Psoas muscle (tissue), 8 donors: Measurements from ENCODE around the gene LRPAP1. TPM values are rescaled to one million over a fixed set of nuclear protein-coding genes. Genes with fewer than 3 reads are reported as not detected.

Experiments used
- ATAC-seq, 4 donors: fragments of 200-7000 bp; cut with Tn5 transposase; one replicate each; pipeline ENCODE4 v1.9.1; 2020; ENCODE audit warnings: moderate library complexity in 3 of 4, mild to moderate bottlenecking in 2 of 4
- DNase-seq, 2 donors: peaks; one replicate each; pipeline ENCODE4 v3.0.0-alpha.2; 2020
- H3K27ac ChIP-seq: fragments of 200-600 bp; one replicate; pipeline ENCODE4 v1.8.0; 2022
- H3K27me3 ChIP-seq, 3 donors: fragments of 200-600 bp in 1 of 3; one replicate each; pipeline versions ENCODE4 v1.6.1 to v1.8.0; 2013 to 2022; ENCODE audit warnings: low read length in 2 of 3, mild to moderate bottlenecking in 2 of 3, moderate library complexity in 1 of 3; ENCODE audit not compliant: insufficient read depth in 3 of 3
- H3K36me3 ChIP-seq, 2 donors: fragments of 200-600 bp in 1 of 2; one replicate each; pipeline versions ENCODE4 v1.6.1 to v1.8.0; 2013 to 2022; ENCODE audit warnings: low read depth in 1 of 2, mild to moderate bottlenecking in 1 of 2, moderate library complexity in 1 of 2; ENCODE audit not compliant: insufficient read depth in 1 of 2
- H3K4me1 ChIP-seq: fragments of 200-600 bp; one replicate; pipeline ENCODE4 v1.8.0; 2022
- H3K4me3 ChIP-seq: fragments of 200-600 bp; one replicate; pipeline ENCODE4 v1.8.0; 2022; ENCODE audit warnings: mild to moderate bottlenecking
- H3K9me3 ChIP-seq: fragments of 200-600 bp; one replicate; pipeline ENCODE4 v1.8.0; 2022
- CTCF ChIP-seq: fragments of 200-600 bp; IDR thresholded peaks from one replicate; pipeline ENCODE4 v1.8.0; 2022; ENCODE audit warnings: antibody characterized with exemption
- WGBS, 3 donors: extraction: QIAGEN DNeasy Blood & Tissue Kit; methylation state at CpG; one replicate each; pipeline versions ENCODE4 v1.1.6 to v1.1.7; 2013; 5-methylcytosine and 5-hydroxymethylcytosine counted together
- intact Hi-C, 2 donors: fragments of 100-400 bp; cut with DNase I; formaldehyde crosslinking; loops; one replicate each; pipeline versions ENCODE4 v1.11.0 to v1.14.2; 2022
- polyA plus RNA-seq, 3 donors: library from polyadenylated mRNA; stranded (reverse); fragments of 200-250 nt; gene quantifications; one replicate each; pipeline ENCODE4 v1.2.3, GENCODE V29; 2013
- total RNA-seq, 4 donors: library from RNA; stranded (reverse); fragmentation: NEBNext Ultra II Directional in 2 of 4; extraction: Animal tissue kit (Norgen Biotek cat#: 25700) in 2 of 4; gene quantifications; one replicate each; pipeline versions ENCODE4 v1.2.1 to v1.2.4, GENCODE V29; 2021 to 2023
- donor health status: healthy with polysubstance abuse.
- donor health status: DM: no; HTN: no; CAD: no; lungs with moderate emphysema.
- donor health status: Bipolar disorder and iron deficiency.
- donor health status: healthy.
- donor health status: DM: yes; HTN: yes; CAD: no.
- donor health status: DM: no; HTN: no; CAD: no.
- donor health status: DM: no; HTN: no; CAD: no.
- donor health status: DM: yes; HTN: yes; CAD: no.

LRPAP1 gene
- total and polyA plus RNA-seq, 7 donors, result 73.7 to 123 (median 105) TPM

- Histone ChIP-seq H3K27ac (no peak overlapping the region), H3K4me3 (no peak overlapping the region), H3K4me1 (peaks cover 18% of the 10 kb centered on the region), H3K27me3 (no peaks in the 10 kb centered on the region), H3K9me3 (no peaks in the 10 kb centered on the region), H3K36me3 (peaks cover 0 to 60% of the 10 kb centered on the region in 2 donors)
- 94 to 98% (median 95%) methylated on average over 19 of the region's 19 CpGs for WGBS, 3 donors
- TF ChIP-seq CTCF, result no peak
- ATAC-seq, result no peak
- peak in 1 of 2 donors; percentile 44 for DNase-seq
- intact Hi-C loops, result loop anchor here in 1 of 2 donors (5.0 kb wide), 1 partner anchor 39 kb away; no protein-coding TSS in a partner anchor
Measured at GRCh38 chr4:3526456-3526855, 5.8 kb downstream of the LRPAP1 start.

GRCh38 chr4:3525532-3526430, 6.4 kb downstream of the LRPAP1 start:
- Histone ChIP-seq H3K9me3 (no peaks in the 10 kb centered on the region), H3K4me3 (no peak overlapping the region), H3K4me1 (peaks cover 11% of the 10 kb centered on the region), H3K27ac (no peak overlapping the region), H3K36me3 (peaks cover 0 to 66% of the 10 kb centered on the region in 2 donors), H3K27me3 (no peaks in the 10 kb centered on the region)
- TF ChIP-seq CTCF, result no peak
- intact Hi-C loops, result loop anchor here in 1 of 2 donors (5.0 kb wide), 1 partner anchor 38 kb away; no protein-coding TSS in a partner anchor
- WGBS, 3 donors, result 84 to 91% (median 90%) methylated on average over 33 of the region's 33 CpGs
- ATAC-seq, result no peak
- DNase-seq, result peak in 1 of 2 donors; percentile 23

GRCh38 chr4:3524920-3525319, 7.3 kb downstream of the LRPAP1 start:
- peaks cover 3% of the 10 kb centered on the region for H3K4me1 ChIP-seq
- intact Hi-C loops, result loop anchor here in 1 of 2 donors (5.0 kb wide), 1 partner anchor 38 kb away; no protein-coding TSS in a partner anchor
- peaks cover 0 to 75% of the 10 kb centered on the region in 2 donors for H3K36me3 ChIP-seq
- no peak overlapping the region for H3K27ac ChIP-seq
- 71 to 77% (median 72%) methylated on average over 19 of the region's 19 CpGs for WGBS, 3 donors
- ATAC-seq (no peak), DNase-seq (peak in 1 of 2 donors; percentile 38)
- H3K27me3 ChIP-seq, result no peaks in the 10 kb centered on the region
- H3K4me3 ChIP-seq, result no peak overlapping the region
- no peak for TF ChIP-seq CTCF
- H3K9me3 ChIP-seq, result no peaks in the 10 kb centered on the region

- Histone ChIP-seq H3K27me3 (no peaks in the 10 kb centered on the region), H3K27ac (no peak overlapping the region), H3K9me3 (no peaks in the 10 kb centered on the region), H3K36me3 (peaks cover 0 to 76% of the 10 kb centered on the region in 2 donors), H3K4me1 (no peaks in the 10 kb centered on the region), H3K4me3 (no peak overlapping the region)
- DNase-seq, result peak in 1 of 2 donors; percentile 43
- ATAC-seq, result no peak
- WGBS, 3 donors, result 80 to 85% (median 84%) methylated on average over 8 of the region's 8 CpGs
- intact Hi-C loops, result no loop called here
- TF ChIP-seq CTCF, result no peak
Measured at GRCh38 chr4:3524349-3524748, 7.9 kb downstream of the LRPAP1 start.
